Measurements from ENCODE around the gene THG1L.
A peak's percentile ranks its signal among the peaks of the same experiment; 100 is the strongest.

Gene THG1L

DNA sequence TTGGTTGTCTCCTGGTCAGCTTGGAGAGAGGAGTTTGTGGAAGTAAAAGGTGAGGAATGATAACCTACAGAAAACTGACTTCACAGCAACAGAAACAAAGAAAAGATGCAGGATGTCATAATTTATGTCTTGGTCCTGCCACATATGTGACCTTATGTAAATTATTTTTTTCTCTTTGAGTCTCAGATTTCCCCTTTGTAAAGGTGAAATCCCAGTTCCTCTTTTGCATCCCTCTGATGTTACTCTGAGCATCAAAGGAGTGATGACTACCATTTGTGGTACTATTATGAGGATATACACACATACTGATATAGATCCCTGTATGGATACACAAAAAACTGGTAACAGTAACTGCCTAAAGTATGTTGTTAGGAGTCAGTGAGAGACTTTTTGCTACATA is 1.4 kb upstream of the THG1L start:
- CTCF ChIA-PET, result interaction anchor here (0.8 to 8.8 kb wide), 3 partner anchors 11 to 388 kb away, joined by 3 to 113 read pairs (median 17); partner anchors contain the start of gene LSM11
- no peak for DNase-seq (ENCODE audit: low read depth, low spot score)
- H3K4me3 ChIP-seq (ENCODE audit: low read depth, low read length), result no peak overlapping the region
- TF ChIP-seq, protein P1, sequence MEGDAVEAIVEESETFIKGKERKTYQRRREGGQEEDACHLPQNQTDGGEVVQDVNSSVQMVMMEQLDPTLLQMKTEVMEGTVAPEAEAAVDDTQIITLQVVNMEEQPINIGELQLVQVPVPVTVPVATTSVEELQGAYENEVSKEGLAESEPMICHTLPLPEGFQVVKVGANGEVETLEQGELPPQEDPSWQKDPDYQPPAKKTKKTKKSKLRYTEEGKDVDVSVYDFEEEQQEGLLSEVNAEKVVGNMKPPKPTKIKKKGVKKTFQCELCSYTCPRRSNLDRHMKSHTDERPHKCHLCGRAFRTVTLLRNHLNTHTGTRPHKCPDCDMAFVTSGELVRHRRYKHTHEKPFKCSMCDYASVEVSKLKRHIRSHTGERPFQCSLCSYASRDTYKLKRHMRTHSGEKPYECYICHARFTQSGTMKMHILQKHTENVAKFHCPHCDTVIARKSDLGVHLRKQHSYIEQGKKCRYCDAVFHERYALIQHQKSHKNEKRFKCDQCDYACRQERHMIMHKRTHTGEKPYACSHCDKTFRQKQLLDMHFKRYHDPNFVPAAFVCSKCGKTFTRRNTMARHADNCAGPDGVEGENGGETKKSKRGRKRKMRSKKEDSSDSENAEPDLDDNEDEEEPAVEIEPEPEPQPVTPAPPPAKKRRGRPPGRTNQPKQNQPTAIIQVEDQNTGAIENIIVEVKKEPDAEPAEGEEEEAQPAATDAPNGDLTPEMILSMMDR (IDR thresholded peaks at IDR 0.05; ENCODE audit: insufficient read depth, low read length, missing control alignments), result no peak
- POLR2A ChIA-PET, result no interaction called here

- CTCF ChIA-PET, result interaction anchor here (0.6 to 8.8 kb wide), 9 partner anchors 10 to 402 kb away, joined by 3 to 113 read pairs (median 3); partner anchors contain the start of gene LSM11
- H3K4me3 ChIP-seq (ENCODE audit: low read depth, low read length), result peak overlapping the region; percentile 94
- DNase-seq (ENCODE audit: low read depth, low spot score), result no peak
- TF ChIP-seq, protein P1 (IDR thresholded peaks at IDR 0.05; ENCODE audit: insufficient read depth, low read length, missing control alignments), result no peak
- POLR2A ChIA-PET, result interaction anchor here (0.6 to 1.0 kb wide), 5 partner anchors 12 to 511 kb away, joined by 3 to 6 read pairs (median 3); partner anchors contain the start of gene LSM11
Observed at GRCh38 chr5:157730900-157731271, 334 bp upstream of the THG1L start.

- TF ChIP-seq, protein P1 (IDR thresholded peaks at IDR 0.05; ENCODE audit: insufficient read depth, low read length, missing control alignments), result no peak
- ChIA-PET POLR2A (interaction anchor here (0.7 to 1.0 kb wide), 4 partner anchors 11 to 220 kb away, joined by 3 to 6 read pairs (median 4); partner anchors contain the start of gene LSM11), CTCF (interaction anchor here (1.0 to 8.8 kb wide), 9 partner anchors 11 to 404 kb away, joined by 3 to 113 read pairs (median 4); partner anchors contain the start of gene LSM11)
- peak overlapping the region; percentile 94; the same call in 1 of the 2 replicates for H3K4me3 ChIP-seq (ENCODE audit: low read depth, low read length)
- no peak for DNase-seq (ENCODE audit: low read depth, low spot score)
Observed at GRCh38 chr5:157732130-157732514, 902 bp downstream of the THG1L start.

- CTCF ChIA-PET, result interaction anchor here (1.2 to 8.8 kb wide), 5 partner anchors 10 to 222 kb away, joined by 3 to 113 read pairs (median 7); partner anchors contain the start of gene LSM11
- TF ChIP-seq, protein P1 (IDR thresholded peaks at IDR 0.05; ENCODE audit: insufficient read depth, low read length, missing control alignments), result no peak
- no peak for DNase-seq (ENCODE audit: low read depth, low spot score)
- POLR2A ChIA-PET, result no interaction called here
- H3K4me3 ChIP-seq (ENCODE audit: low read depth, low read length), result no peak overlapping the region
Observed at GRCh38 chr5:157732596-157733262, 1.5 kb downstream of the THG1L start.

DNA sequence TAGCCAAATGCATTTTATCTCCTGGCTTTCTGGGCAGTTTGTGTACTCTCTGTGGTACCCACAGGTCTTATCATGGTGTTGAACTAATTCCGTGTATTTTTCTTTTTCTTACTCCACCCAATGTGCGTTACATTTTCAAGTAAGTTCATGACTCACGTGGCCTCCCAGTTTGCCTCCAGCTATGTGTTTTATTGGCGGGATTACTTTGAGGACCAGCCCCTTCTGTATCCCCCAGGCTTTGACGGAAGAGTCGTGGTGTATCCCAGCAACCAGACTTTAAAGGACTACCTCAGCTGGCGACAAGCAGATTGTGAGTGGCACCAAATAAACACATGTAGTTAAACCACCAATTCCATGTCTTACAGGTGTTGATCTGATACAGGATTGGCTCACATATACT is 3.2 kb downstream of the THG1L start:
- ChIA-PET CTCF (interaction anchor here (1.1 to 8.8 kb wide), 2 partner anchors 8 to 66 kb away, joined by 4 to 113 read pairs; partner anchors contain the start of gene LSM11), POLR2A (no interaction called here)
- H3K4me3 ChIP-seq (ENCODE audit: low read depth, low read length), result no peak overlapping the region
- TF ChIP-seq, protein P1 (IDR thresholded peaks at IDR 0.05; ENCODE audit: insufficient read depth, low read length, missing control alignments), result no peak
- no peak for DNase-seq (ENCODE audit: low read depth, low spot score)

- no peak overlapping the region for H3K4me3 ChIP-seq (ENCODE audit: low read depth, low read length)
- ChIA-PET CTCF (no interaction called here), POLR2A (no interaction called here)
- TF ChIP-seq, protein P1 (IDR thresholded peaks at IDR 0.05; ENCODE audit: insufficient read depth, low read length, missing control alignments), result no peak
- no peak for DNase-seq (ENCODE audit: low read depth, low spot score)
Observed at GRCh38 chr5:157735991-157736390, 4.8 kb downstream of the THG1L start.
